CD4-positive, alpha-beta T cell (primary cell): ENCODE measurements around the gene LARGE1. TPM values are rescaled to one million over a fixed set of nuclear protein-coding genes. Genes with fewer than 3 reads are reported as not detected.
"Not testable (repeated sequence)": the region's sequence is repeated elsewhere in the genome, so short reads cannot be mapped to it uniquely, and the experiment has no call there.

ENCODE experiments used
- ATAC-seq: fragments of 200-7000 bp; cut with Tn5 transposase; one replicate; pipeline ENCODE4 v1.10.0; 2022; ENCODE audit warnings: mild to moderate bottlenecking; ENCODE audit not compliant: poor library complexity
- CTCF ChIA-PET: fragments of 350-600 bp; sonication (Branson Sonifier 250); formaldehyde crosslinking; loops from one replicate; lab custom pipeline; 2021; ENCODE audit warnings: antibody characterized with exemption, inconsistent platforms; lab: Charles Lee
- POLR2A ChIA-PET: fragments of 350-600 bp; sonication (Branson Sonifier 250); formaldehyde crosslinking; loops from one replicate; lab custom pipeline; 2021; ENCODE audit warnings: antibody characterized with exemption, inconsistent platforms; lab: Charles Lee
- DNase-seq, 14 experiments: peaks; one replicate each; pipeline ENCODE4 v3.0.0-alpha.2; 2013 to 2020; ENCODE audit warnings: mixed read lengths in 2 of 14
- H3K27ac ChIP-seq, 2 donors: one replicate each; pipeline versions ENCODE4 v1.5.1 to v1.7.0; 2013; ENCODE audit warnings: low read length in 2 of 2, low read depth in 1 of 2, mild to moderate bottlenecking in 1 of 2
- H3K27me3 ChIP-seq, 2 experiments: 1 replicate in 1 of 2; 2 replicates in 1 of 2; pipeline versions ENCODE4 v1.6.1 to v1.7.0; 2013; ENCODE audit warnings: low read length in 2 of 2, control low read depth in 1 of 2, mild to moderate bottlenecking in 1 of 2, moderate library complexity in 1 of 2; ENCODE audit not compliant: insufficient read depth in 2 of 2, control insufficient read depth in 1 of 2
- H3K36me3 ChIP-seq: one replicate; pipeline ENCODE4 v1.6.1; 2013; ENCODE audit warnings: low read length, control low read depth; ENCODE audit not compliant: insufficient read depth
- H3K4me1 ChIP-seq: one replicate; pipeline ENCODE4 v1.6.1; 2013; ENCODE audit warnings: low read length, control low read depth; ENCODE audit not compliant: insufficient read depth
- H3K4me3 ChIP-seq: one replicate; pipeline ENCODE4 v1.5.1; 2013; ENCODE audit warnings: mild to moderate bottlenecking, low read length, moderate library complexity
- H3K9me3 ChIP-seq, 2 experiments: 1 replicate in 1 of 2; 2 replicates in 1 of 2; pipeline versions ENCODE4 v1.6.1 to v1.7.0; 2013; ENCODE audit warnings: low read length in 2 of 2, mild to moderate bottlenecking in 2 of 2, control low read depth in 1 of 2, moderate library complexity in 1 of 2; ENCODE audit not compliant: control insufficient read depth in 1 of 2, insufficient read depth in 1 of 2
- H3K27ac Mint-ChIP-seq: one replicate; pipeline ENCODE4 v1.8.0; 2020; ENCODE audit warnings: mixed read lengths
- H3K27me3 Mint-ChIP-seq: one replicate; pipeline ENCODE4 v1.8.0; 2021; ENCODE audit warnings: mixed read lengths
- H3K36me3 Mint-ChIP-seq: one replicate; pipeline ENCODE4 v1.8.0; 2021; ENCODE audit warnings: low read depth, mixed read lengths
- H3K4me1 Mint-ChIP-seq: one replicate; pipeline ENCODE4 v1.8.0; 2021; ENCODE audit warnings: low read depth, mixed read lengths
- H3K4me3 Mint-ChIP-seq: one replicate; pipeline ENCODE4 v1.8.0; 2020; ENCODE audit warnings: mild to moderate bottlenecking, mixed read lengths
- H3K9me3 Mint-ChIP-seq: one replicate; pipeline ENCODE4 v1.8.0; 2020; ENCODE audit warnings: mixed read lengths
- CTCF ChIP-seq: fragments of 200-600 bp; IDR thresholded peaks from one replicate; pipeline ENCODE4 v1.8.0; 2022; ENCODE audit warnings: antibody characterized with exemption, mild to moderate bottlenecking
- intact Hi-C, 2 experiments: fragments of 100-400 bp; cut with DNase I in 1 of 2; cut with micrococcal nuclease in 1 of 2; formaldehyde crosslinking; loops; one replicate each; pipeline versions ENCODE4 v1.15.1 to v1.9.0; 2023 to 2025; cut with DNase I, micrococcal nuclease
- total RNA-seq, 174 experiments: library from RNA in 2 of 174; stranded (reverse) in 2 of 174; gene quantifications; one replicate each; pipeline ENCODE4 v1.2.3 and lab custom pipeline; 2021 to 2026

The LARGE1 gene
- total RNA-seq, 2 experiments from 2014 or later, result 0.14 to 0.70 TPM

GRCh38 chr22:33860386-33860785 is 59.9 kb downstream of the LARGE1 start:
- no peaks in the 10 kb centered on the region for H3K4me1 Mint-ChIP-seq
- no peaks in the 10 kb centered on the region for H3K9me3 Mint-ChIP-seq
- POLR2A ChIA-PET, result no interaction called here
- CTCF ChIA-PET, result no interaction called here
- no peaks in the 10 kb centered on the region for H3K4me1 ChIP-seq
- no peak for TF ChIP-seq CTCF
- no peak overlapping the region for H3K4me3 ChIP-seq
- H3K27ac ChIP-seq, result no peak overlapping the region
- no peaks in the 10 kb centered on the region for H3K36me3 ChIP-seq
- peaks cover 0 to 25% of the 10 kb centered on the region in 2 experiments for H3K9me3 ChIP-seq
- H3K27me3 ChIP-seq, result no peaks in the 10 kb centered on the region
- no peak overlapping the region for H3K27ac Mint-ChIP-seq
- no peak overlapping the region for H3K4me3 Mint-ChIP-seq
- H3K27me3 Mint-ChIP-seq, result no peaks in the 10 kb centered on the region
- no peak for ATAC-seq
- H3K36me3 Mint-ChIP-seq, result no peaks in the 10 kb centered on the region
- DNase-seq, result no peak
- intact Hi-C loops, result no loop called here

GRCh38 chr22:33859311-33859710 is 61.0 kb downstream of the LARGE1 start:
- Histone ChIP-seq H3K9me3 (peaks cover 0 to 32% of the 10 kb centered on the region in 2 experiments), H3K27ac (no peak overlapping the region), H3K27me3 (no peaks in the 10 kb centered on the region), H3K36me3 (no peaks in the 10 kb centered on the region), H3K4me1 (no peaks in the 10 kb centered on the region), H3K4me3 (no peak overlapping the region)
- DNase-seq (no peak), ATAC-seq (no peak)
- POLR2A ChIA-PET, result no interaction called here
- Mint-ChIP-seq H3K27me3 (no peaks in the 10 kb centered on the region), H3K36me3 (no peaks in the 10 kb centered on the region), H3K27ac (no peak overlapping the region), H3K4me3 (no peak overlapping the region), H3K4me1 (peaks cover 3% of the 10 kb centered on the region), H3K9me3 (no peaks in the 10 kb centered on the region)
- CTCF ChIA-PET, result interaction anchor here (0.7 kb wide), 1 partner anchor 16 kb away, joined by 3 read pairs; no protein-coding TSS in a partner anchor
- TF ChIP-seq CTCF, result no peak
- intact Hi-C loops, result no loop called here

- H3K27me3 Mint-ChIP-seq, H3K9me3 Mint-ChIP-seq, H3K4me1 ChIP-seq, H3K27ac ChIP-seq, H3K36me3 Mint-ChIP-seq, H3K27ac Mint-ChIP-seq, DNase-seq, H3K4me3 Mint-ChIP-seq, H3K27me3 ChIP-seq, ATAC-seq, H3K36me3 ChIP-seq, H3K4me1 Mint-ChIP-seq, intact Hi-C loops, H3K4me3 ChIP-seq, POLR2A ChIA-PET: not testable (repeated sequence)
- H3K9me3 ChIP-seq, result peaks cover 0 to 32% of the 10 kb centered on the region in 2 experiments
- CTCF ChIA-PET, result interaction anchor here (0.7 kb wide), 1 partner anchor 16 kb away, joined by 3 read pairs; no protein-coding TSS in a partner anchor
Observed at GRCh38 chr22:33858653-33859052, 61.6 kb downstream of the LARGE1 start.

GRCh38 chr22:33857767-33858166 is 62.5 kb downstream of the LARGE1 start:
- H3K4me3 Mint-ChIP-seq, ATAC-seq, H3K36me3 ChIP-seq, H3K27me3 Mint-ChIP-seq, H3K36me3 Mint-ChIP-seq, H3K27me3 ChIP-seq, H3K9me3 Mint-ChIP-seq, POLR2A ChIA-PET, H3K4me3 ChIP-seq, CTCF ChIA-PET, H3K27ac Mint-ChIP-seq, H3K4me1 ChIP-seq, intact Hi-C loops, DNase-seq, H3K27ac ChIP-seq: not testable (repeated sequence)
- H3K4me1 Mint-ChIP-seq, result peaks cover 17% of the 10 kb centered on the region
- peaks cover 0 to 28% of the 10 kb centered on the region in 2 experiments for H3K9me3 ChIP-seq
